ENCODE measurements around the gene C11orf91. TPM values are rescaled to one million over a fixed set of nuclear protein-coding genes. Genes with fewer than 3 reads are reported as not detected.

Gene C11orf91
- total RNA-seq, 1 experiment from 2014 or later: not detected

GRCh38 chr11:33667819-33668467 is 32.7 kb downstream of the C11orf91 start:
- H3K4me3 ChIP-seq (ENCODE audit: low read depth, low read length, poor library complexity, severe bottlenecking): no peak overlapping the region
- intact Hi-C loops (cut with micrococcal nuclease; ENCODE audit: unreplicated experiment): no loop called here
- H3K9me3 ChIP-seq (ENCODE audit: low read depth, low read length, poor library complexity, severe bottlenecking): no peaks in the 10 kb centered on the region
- POLR2A ChIA-PET (ENCODE audit: low non-redundant PET): no interaction called here
- H3K36me3 ChIP-seq (ENCODE audit: insufficient read depth, low read length, poor library complexity, severe bottlenecking): no peaks in the 10 kb centered on the region
- DNase-seq (ENCODE audit: low spot score): no peak
- peaks cover 10% of the 10 kb centered on the region for H3K4me1 ChIP-seq (ENCODE audit: insufficient read depth, low read length, poor library complexity, severe bottlenecking)
- TF ChIP-seq EZH2 (IDR thresholded peaks at IDR 0.05; ENCODE audit: borderline replicate concordance, low read depth, low read length, poor library complexity, severe bottlenecking): no peak
- TF ChIP-seq, protein P1, sequence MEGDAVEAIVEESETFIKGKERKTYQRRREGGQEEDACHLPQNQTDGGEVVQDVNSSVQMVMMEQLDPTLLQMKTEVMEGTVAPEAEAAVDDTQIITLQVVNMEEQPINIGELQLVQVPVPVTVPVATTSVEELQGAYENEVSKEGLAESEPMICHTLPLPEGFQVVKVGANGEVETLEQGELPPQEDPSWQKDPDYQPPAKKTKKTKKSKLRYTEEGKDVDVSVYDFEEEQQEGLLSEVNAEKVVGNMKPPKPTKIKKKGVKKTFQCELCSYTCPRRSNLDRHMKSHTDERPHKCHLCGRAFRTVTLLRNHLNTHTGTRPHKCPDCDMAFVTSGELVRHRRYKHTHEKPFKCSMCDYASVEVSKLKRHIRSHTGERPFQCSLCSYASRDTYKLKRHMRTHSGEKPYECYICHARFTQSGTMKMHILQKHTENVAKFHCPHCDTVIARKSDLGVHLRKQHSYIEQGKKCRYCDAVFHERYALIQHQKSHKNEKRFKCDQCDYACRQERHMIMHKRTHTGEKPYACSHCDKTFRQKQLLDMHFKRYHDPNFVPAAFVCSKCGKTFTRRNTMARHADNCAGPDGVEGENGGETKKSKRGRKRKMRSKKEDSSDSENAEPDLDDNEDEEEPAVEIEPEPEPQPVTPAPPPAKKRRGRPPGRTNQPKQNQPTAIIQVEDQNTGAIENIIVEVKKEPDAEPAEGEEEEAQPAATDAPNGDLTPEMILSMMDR (conservative IDR thresholded peaks at IDR 0.05; ENCODE audit: low read depth, low read length): no peak
- H3K27me3 ChIP-seq (replicated peaks; ENCODE audit: insufficient read depth, low read depth, low read length, poor library complexity): no peaks in the 10 kb centered on the region
- no TSS peak for BruUV-seq (replicated peaks)
- H3K27ac ChIP-seq (ENCODE audit: low read depth, low read length, poor library complexity, severe bottlenecking): no peak overlapping the region
- CTCF ChIA-PET: interaction anchor here (0.7 kb wide), 1 partner anchor 128 kb away, joined by 5 read pairs; no protein-coding TSS in a partner anchor

DNA sequence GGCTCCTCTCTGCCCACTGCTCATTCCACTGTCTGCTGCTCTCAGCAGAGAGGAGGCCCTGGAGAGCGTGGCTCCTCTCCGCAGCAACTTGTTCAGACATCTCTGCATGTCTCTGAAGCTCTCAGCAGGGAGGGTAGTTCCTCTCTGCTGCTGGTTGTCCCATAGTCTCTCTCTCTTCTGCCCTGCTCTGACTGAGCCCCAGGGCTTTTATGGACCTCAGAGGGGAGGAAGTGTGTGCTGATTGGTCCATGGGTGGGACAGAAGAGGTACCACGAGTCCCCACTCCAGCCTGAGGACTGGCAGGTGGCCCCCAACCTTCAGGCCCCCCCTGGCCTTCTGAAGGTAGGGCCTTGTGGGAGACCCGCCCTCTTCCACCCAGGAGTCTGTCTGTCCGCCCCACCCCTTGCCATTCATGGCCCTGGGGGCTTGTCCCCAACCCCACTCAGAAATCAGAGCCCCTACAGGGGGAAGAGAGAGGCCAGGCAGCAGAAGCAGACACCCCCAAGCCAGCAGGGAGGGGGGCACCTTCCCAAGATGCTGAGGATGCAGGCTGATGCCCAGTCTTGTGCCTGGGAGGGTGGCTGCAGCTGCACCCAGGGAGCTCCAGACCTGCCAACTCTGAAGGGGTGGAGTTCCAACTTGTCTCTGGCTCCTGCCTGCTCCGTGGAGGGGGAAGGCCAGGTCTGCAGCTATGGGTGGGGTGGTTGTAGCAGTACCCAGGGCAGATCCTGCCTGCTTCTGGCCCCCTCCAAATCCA is 35.1 kb downstream of the C11orf91 start:
- DNase-seq (ENCODE audit: low spot score): no peak
- ChIA-PET CTCF (no interaction called here), POLR2A (ENCODE audit: low non-redundant PET) (no interaction called here)
- Histone ChIP-seq H3K27me3 (replicated peaks; ENCODE audit: insufficient read depth, low read depth, low read length, poor library complexity) (no peaks in the 10 kb centered on the region), H3K4me3 (ENCODE audit: low read depth, low read length, poor library complexity, severe bottlenecking) (no peak overlapping the region), H3K9me3 (ENCODE audit: low read depth, low read length, poor library complexity, severe bottlenecking) (no peaks in the 10 kb centered on the region), H3K36me3 (ENCODE audit: insufficient read depth, low read length, poor library complexity, severe bottlenecking) (no peaks in the 10 kb centered on the region), H3K4me1 (ENCODE audit: insufficient read depth, low read length, poor library complexity, severe bottlenecking) (peaks cover 10% of the 10 kb centered on the region), H3K27ac (ENCODE audit: low read depth, low read length, poor library complexity, severe bottlenecking) (no peak overlapping the region)
- intact Hi-C loops (cut with micrococcal nuclease; ENCODE audit: unreplicated experiment): no loop called here
- no TSS peak for BruUV-seq (replicated peaks)
- TF ChIP-seq, protein P1 (conservative IDR thresholded peaks at IDR 0.05; ENCODE audit: low read depth, low read length): no peak
- TF ChIP-seq EZH2 (IDR thresholded peaks at IDR 0.05; ENCODE audit: borderline replicate concordance, low read depth, low read length, poor library complexity, severe bottlenecking): no peak

DNA sequence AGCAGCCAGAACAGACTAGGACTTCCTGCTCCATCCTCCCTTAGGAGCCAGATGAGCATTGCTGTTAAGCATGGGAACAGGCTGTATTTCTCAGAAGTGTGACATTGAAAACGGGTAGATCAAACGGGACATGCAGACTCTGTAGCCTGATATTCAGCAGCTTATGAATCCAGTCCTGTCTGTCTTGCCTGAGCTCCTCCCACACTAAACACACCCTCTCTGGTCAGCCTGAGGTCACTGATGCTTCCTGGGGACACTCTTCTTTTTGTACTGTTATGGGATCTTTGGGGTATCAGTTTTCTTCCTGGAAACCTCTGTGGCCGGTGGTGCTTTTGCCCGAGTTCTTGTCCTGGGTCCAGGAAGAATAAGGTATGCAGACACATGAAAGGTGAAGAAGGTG is 35.8 kb downstream of the C11orf91 start:
- CTCF ChIA-PET: no interaction called here
- TF ChIP-seq, protein P1 (conservative IDR thresholded peaks at IDR 0.05; ENCODE audit: low read depth, low read length): no peak
- TF ChIP-seq EZH2 (IDR thresholded peaks at IDR 0.05; ENCODE audit: borderline replicate concordance, low read depth, low read length, poor library complexity, severe bottlenecking): no peak
- no peaks in the 10 kb centered on the region for H3K27me3 ChIP-seq (replicated peaks; ENCODE audit: insufficient read depth, low read depth, low read length, poor library complexity)
- no peaks in the 10 kb centered on the region for H3K9me3 ChIP-seq (ENCODE audit: low read depth, low read length, poor library complexity, severe bottlenecking)
- no peak overlapping the region for H3K27ac ChIP-seq (ENCODE audit: low read depth, low read length, poor library complexity, severe bottlenecking)
- H3K4me3 ChIP-seq (ENCODE audit: low read depth, low read length, poor library complexity, severe bottlenecking): no peak overlapping the region
- POLR2A ChIA-PET (ENCODE audit: low non-redundant PET): no interaction called here
- intact Hi-C loops (cut with micrococcal nuclease; ENCODE audit: unreplicated experiment): no loop called here
- no peak for DNase-seq (ENCODE audit: low spot score)
- no peaks in the 10 kb centered on the region for H3K36me3 ChIP-seq (ENCODE audit: insufficient read depth, low read length, poor library complexity, severe bottlenecking)
- peaks cover 10% of the 10 kb centered on the region for H3K4me1 ChIP-seq (ENCODE audit: insufficient read depth, low read length, poor library complexity, severe bottlenecking)
- BruUV-seq (replicated peaks): no TSS peak
